HEK293 (cell line): ENCODE data around the gene WDR19.
"Not testable (repeated sequence)": the region's sequence is repeated elsewhere in the genome, so short reads cannot be mapped to it uniquely, and the experiment has no call there.

Experiments used
- CTCF ChIA-PET: fragments of 350-600 bp; formaldehyde crosslinking; extraction: SDS; loops from one replicate; lab custom pipeline; 2021; ENCODE audit warnings: antibody characterized with exemption; lab: Yijun Ruan, JAX
- POLR2A ChIA-PET: fragments of 300-600 bp; formaldehyde crosslinking; extraction: SDS; loops from one replicate; lab custom pipeline; 2020; ENCODE audit warnings: antibody characterized with exemption, inconsistent platforms; lab: Yijun Ruan, JAX
- H3K27ac ChIP-seq: fragments of 200-500 bp; sonication (Bioruptor generic); 2 replicates; pipeline ENCODE4 v1.5.1; 2014; ENCODE audit warnings: low read depth, low read length, control low read depth, inconsistent platforms; ENCODE audit errors: extremely low read depth
- H3K36me3 ChIP-seq, 2 experiments: fragments of 200-500 bp in 1 of 2; sonication (Bioruptor generic) in 1 of 2; 1 replicate in 1 of 2; 2 replicates in 1 of 2; pipeline ENCODE4 v1.5.1; 2014 to 2017; ENCODE audit warnings: inconsistent platforms in 2 of 2, low read length in 2 of 2; ENCODE audit not compliant: control insufficient read depth in 2 of 2, insufficient read depth in 1 of 2
- H3K4me1 ChIP-seq: fragments of 200-500 bp; sonication (Bioruptor generic); 2 replicates; pipeline ENCODE4 v1.5.1; 2014; ENCODE audit warnings: mild to moderate bottlenecking, low read length, inconsistent platforms; ENCODE audit not compliant: control insufficient read depth, insufficient read depth
- H3K4me3 ChIP-seq: 2 replicates; pipeline ENCODE4 v1.5.1; 2011; ENCODE audit warnings: low read depth, mild to moderate bottlenecking, control low read depth, low read length, moderate library complexity
- H3K9me3 ChIP-seq: fragments of 200-500 bp; sonication (Bioruptor generic); 2 replicates; pipeline ENCODE4 v1.5.1; 2014; ENCODE audit warnings: low read depth, low read length, inconsistent platforms; ENCODE audit not compliant: control insufficient read depth, insufficient read depth
- BCL11A ChIP-seq: fragments of 450-650 bp; formaldehyde crosslinking; IDR thresholded peaks from 2 replicates; pipeline ENCODE4 v1.5.1; 2016; ENCODE audit warnings: low read depth, missing biosample characterization, missing genetic modification characterization
- GLI4 ChIP-seq: fragments of 450-650 bp; formaldehyde crosslinking; IDR thresholded peaks from 2 replicates; pipeline ENCODE4 v1.5.1; 2016; ENCODE audit warnings: missing biosample characterization, missing genetic modification characterization
- GLIS2 ChIP-seq: fragments of 450-650 bp; formaldehyde crosslinking; IDR thresholded peaks from 2 replicates; pipeline ENCODE4 v1.5.1; 2016; ENCODE audit warnings: missing biosample characterization, missing genetic modification characterization
- KLF9 ChIP-seq: fragments of 450-650 bp; formaldehyde crosslinking; IDR thresholded peaks from 2 replicates; pipeline ENCODE4 v1.5.1; 2016; ENCODE audit warnings: missing biosample characterization, missing genetic modification characterization, low read depth
- OVOL3 ChIP-seq: fragments of 450-650 bp; formaldehyde crosslinking; IDR thresholded peaks from 2 replicates; pipeline ENCODE4 v1.5.1; 2016; ENCODE audit warnings: missing biosample characterization, missing genetic modification characterization
- PBX3 ChIP-seq: sonication (generic); formaldehyde crosslinking; IDR thresholded peaks from 2 replicates; pipeline ENCODE4 v1.8.1; 2022; ENCODE audit warnings: mild to moderate bottlenecking, moderate library complexity, missing genetic modification reagents
- PRDM1 ChIP-seq: fragments of 450-650 bp; formaldehyde crosslinking; IDR thresholded peaks from 2 replicates; pipeline ENCODE4; 2016; ENCODE audit warnings: missing biosample characterization, missing genetic modification characterization
- REST ChIP-seq: fragments of 450-650 bp; formaldehyde crosslinking; IDR thresholded peaks from 2 replicates; pipeline ENCODE4 v1.5.1; 2016; ENCODE audit warnings: missing biosample characterization, missing genetic modification characterization
- SALL2 ChIP-seq: fragments of 450-650 bp; formaldehyde crosslinking; IDR thresholded peaks from 2 replicates; pipeline ENCODE4 v1.5.0; 2017; ENCODE audit warnings: missing biosample characterization, mild to moderate bottlenecking, missing genetic modification characterization, borderline replicate concordance
- WT1 ChIP-seq: fragments of 450-650 bp; formaldehyde crosslinking; IDR thresholded peaks from 2 replicates; pipeline ENCODE4 v1.5.1; 2016; ENCODE audit warnings: missing biosample characterization, missing genetic modification characterization
- ZBTB44 ChIP-seq: fragments of 450-650 bp; IDR thresholded peaks from 2 replicates; pipeline ENCODE4 v1.5.1; 2018; ENCODE audit warnings: missing biosample characterization, mild to moderate bottlenecking, missing genetic modification characterization
- ZBTB48 ChIP-seq: fragments of 450-650 bp; formaldehyde crosslinking; IDR thresholded peaks from 2 replicates; pipeline ENCODE4 v1.5.1; 2016; ENCODE audit warnings: missing biosample characterization, missing genetic modification characterization
- ZNF146 ChIP-seq: fragments of 450-650 bp; formaldehyde crosslinking; IDR thresholded peaks from 2 replicates; pipeline ENCODE4 v1.5.1; 2016; ENCODE audit warnings: missing biosample characterization, missing genetic modification characterization
- ZNF24 ChIP-seq: fragments of 450-650 bp; formaldehyde crosslinking; IDR thresholded peaks from 2 replicates; pipeline ENCODE4 v1.5.1; 2016; ENCODE audit warnings: missing biosample characterization, missing genetic modification characterization
- ZNF521 ChIP-seq: fragments of 450-650 bp; formaldehyde crosslinking; IDR thresholded peaks from 2 replicates; pipeline ENCODE4 v1.5.1; 2017; ENCODE audit warnings: missing biosample characterization, mild to moderate bottlenecking, missing genetic modification characterization
- ZNF544 ChIP-seq: fragments of 450-650 bp; formaldehyde crosslinking; IDR thresholded peaks from 2 replicates; pipeline ENCODE4 v1.5.0; 2017; ENCODE audit warnings: missing biosample characterization, missing genetic modification characterization
- ZNF626 ChIP-seq: fragments of 450-650 bp; sonication (Bioruptor Pico); formaldehyde crosslinking; IDR thresholded peaks from 2 replicates; pipeline ENCODE4 v1.5.1; 2018; ENCODE audit warnings: missing biosample characterization, missing genetic modification characterization, inconsistent platforms
- ZNF692 ChIP-seq: fragments of 450-650 bp; formaldehyde crosslinking; IDR thresholded peaks from 2 replicates; pipeline ENCODE4 v1.5.1; 2016; ENCODE audit warnings: missing biosample characterization, missing genetic modification characterization
- ZNF776 ChIP-seq: fragments of 450-650 bp; formaldehyde crosslinking; IDR thresholded peaks from 2 replicates; pipeline ENCODE4 v1.5.0; 2017; ENCODE audit warnings: missing biosample characterization, missing genetic modification characterization, borderline replicate concordance
- ZNF792 ChIP-seq: fragments of 450-650 bp; formaldehyde crosslinking; IDR thresholded peaks from 2 replicates; pipeline ENCODE4 v1.5.1; 2016; ENCODE audit warnings: missing biosample characterization, missing genetic modification characterization

The WDR19 gene

GRCh38 chr4:39138227-39138626 is 44.1 kb upstream of the WDR19 start:
- H3K27ac ChIP-seq, H3K9me3 ChIP-seq, H3K36me3 ChIP-seq, POLR2A ChIA-PET, H3K4me3 ChIP-seq, H3K4me1 ChIP-seq: not testable (repeated sequence)
- TF ChIP-seq ZNF146 (tag by site-specific recombination), result peak; percentile 58; the same call in 1 of the 2 replicates
- CTCF ChIA-PET, result interaction anchor here (1.0 kb wide), 1 partner anchor 236 kb away, joined by 4 read pairs; no protein-coding TSS in a partner anchor

- Histone ChIP-seq H3K27ac (no peak overlapping the region), H3K4me3 (no peak overlapping the region), H3K9me3 (no peaks in the 10 kb centered on the region), H3K36me3 (no peaks in the 10 kb centered on the region), H3K4me1 (no peaks in the 10 kb centered on the region)
- TF ChIP-seq ZNF626 (no peak), GLIS2 (tag by site-specific recombination) (no peak), BCL11A (no peak), ZBTB44 (tag by site-specific recombination) (no peak), REST (no peak), OVOL3 (tag by site-specific recombination) (no peak)
- ChIA-PET CTCF (interaction anchor here (1.4 kb wide), 1 partner anchor 11 kb away, joined by 4 read pairs; no protein-coding TSS in a partner anchor), POLR2A (no interaction called here)
These were observed 36.1 kb upstream of the WDR19 start for GRCh38 chr4:39146211-39146610.

GRCh38 chr4:39154009-39154408 is 28.3 kb upstream of the WDR19 start:
- no peak overlapping the region for H3K27ac ChIP-seq
- H3K4me1 ChIP-seq, result no peaks in the 10 kb centered on the region
- POLR2A ChIA-PET, result no interaction called here
- H3K4me3 ChIP-seq, result no peak overlapping the region
- no peaks in the 10 kb centered on the region for H3K36me3 ChIP-seq
- CTCF ChIA-PET, result interaction anchor here (0.9 kb wide), 1 partner anchor 251 kb away, joined by 3 read pairs; no protein-coding TSS in a partner anchor
- no peaks in the 10 kb centered on the region for H3K9me3 ChIP-seq
- TF ChIP-seq ZNF792 (tag by site-specific recombination), result no peak
- no peak for TF ChIP-seq SALL2 (tag by site-specific recombination)
- no peak for TF ChIP-seq ZNF692 (tag by site-specific recombination)
- no peak for TF ChIP-seq GLI4
- no peak for TF ChIP-seq ZNF24 (tag by site-specific recombination)
- TF ChIP-seq ZNF776, result no peak
- no peak for TF ChIP-seq ZNF146 (tag by site-specific recombination)
- no peak for TF ChIP-seq ZNF544 (tag by site-specific recombination)
- TF ChIP-seq WT1 (tag by site-specific recombination), result no peak
- TF ChIP-seq ZNF521 (tag by site-specific recombination), result no peak
- no peak for TF ChIP-seq KLF9 (tag by site-specific recombination)
- TF ChIP-seq ZBTB48 (tag by site-specific recombination), result no peak
- TF ChIP-seq PRDM1 (tag by site-specific recombination), result no peak
- no peak for TF ChIP-seq PBX3 (CRISPR knock-in tag)
- TF ChIP-seq, all 188 proteins: peak for 0
